C4-2B (cell line): ENCODE results near the gene PSMG2.

Experiments used
- CTCF ChIP-seq: fragments of 450-650 bp; conservative IDR thresholded peaks from 2 replicates; pipeline ENCODE4 v1.5.1; 2017; ENCODE audit warnings: mild to moderate bottlenecking
- ZFX ChIP-seq: fragments of 450-650 bp; IDR thresholded peaks from 2 replicates; pipeline ENCODE4 v1.6.1; 2017

DNA sequence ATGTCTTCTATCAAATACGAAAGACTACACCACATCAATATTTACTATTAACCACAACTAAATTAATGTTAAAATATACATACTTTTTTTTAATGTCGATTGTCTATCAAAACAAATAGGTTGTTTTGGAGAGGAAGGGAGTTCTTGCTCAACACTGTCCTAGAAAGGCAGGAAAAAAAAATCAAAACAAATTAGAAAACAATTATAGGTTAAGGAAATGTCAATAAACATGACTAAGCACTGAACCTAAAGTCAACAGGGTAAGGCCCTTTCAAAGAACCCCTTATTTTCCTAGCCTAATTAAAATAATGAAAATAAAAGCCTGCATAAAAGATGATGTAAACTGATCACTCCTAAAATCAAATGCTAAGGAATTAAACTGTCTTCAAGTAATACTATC is 3.1 kb upstream of the PSMG2 start:
- TF ChIP-seq CTCF (no peak), ZFX (no peak)
